Neutrophil (primary cell): ENCODE measurements around the gene TRDN.

Source experiments
- H3K27ac ChIP-seq: fragments of 200-600 bp; sonication (generic); 2 replicates; pipeline ENCODE4 v1.5.1; 2016; ENCODE audit warnings: mild to moderate bottlenecking, moderate library complexity
- H3K27me3 ChIP-seq: fragments of 200-600 bp; sonication (generic); 2 replicates; pipeline ENCODE4 v1.6.0; 2016; ENCODE audit warnings: mild to moderate bottlenecking
- H3K36me3 ChIP-seq: fragments of 200-600 bp; sonication (generic); 2 replicates; pipeline ENCODE4 v1.5.1; 2017
- H3K4me1 ChIP-seq, 2 experiments: fragments of 200-600 bp in 1 of 2; sonication (generic) in 1 of 2; 1 replicate in 1 of 2; 2 replicates in 1 of 2; pipeline versions ENCODE4 v1.5.1 to v1.6.1; 2013 to 2016; ENCODE audit warnings: low read depth in 1 of 2, low read length in 1 of 2, mild to moderate bottlenecking in 1 of 2, moderate library complexity in 1 of 2; ENCODE audit not compliant: control insufficient read depth in 1 of 2, insufficient read depth in 1 of 2
- H3K4me3 ChIP-seq, 2 experiments: fragments of 200-600 bp in 1 of 2; sonication (generic) in 1 of 2; 1 replicate in 1 of 2; 2 replicates in 1 of 2; pipeline ENCODE4 v1.5.1; 2013 to 2016; ENCODE audit warnings: low read depth in 1 of 2, low read length in 1 of 2, mild to moderate bottlenecking in 1 of 2, moderate library complexity in 1 of 2
- H3K9me3 ChIP-seq: fragments of 200-600 bp; sonication (generic); 2 replicates; pipeline ENCODE4 v1.5.1; 2016
- CTCF ChIP-seq: fragments of 200-600 bp; sonication (generic); IDR thresholded peaks from 2 replicates; pipeline ENCODE4 v1.5.1; 2016; ENCODE audit warnings: antibody characterized with exemption

The TRDN gene

GRCh38 chr6:123519189-123519505 lies 117.6 kb downstream of the TRDN start:
- H3K4me1 ChIP-seq, result no peaks in the 10 kb centered on the region
- no peak overlapping the region for H3K27ac ChIP-seq
- no peaks in the 10 kb centered on the region for H3K27me3 ChIP-seq
- no peaks in the 10 kb centered on the region for H3K36me3 ChIP-seq
- no peaks in the 10 kb centered on the region for H3K9me3 ChIP-seq
- TF ChIP-seq CTCF, result no peak
- H3K4me3 ChIP-seq, result no peak overlapping the region

GRCh38 chr6:123518441-123519188 lies 118.1 kb downstream of the TRDN start:
- Histone ChIP-seq H3K27ac (no peak overlapping the region), H3K27me3 (no peaks in the 10 kb centered on the region), H3K4me3 (no peak overlapping the region), H3K36me3 (no peaks in the 10 kb centered on the region), H3K9me3 (no peaks in the 10 kb centered on the region), H3K4me1 (no peaks in the 10 kb centered on the region)
- no peak for TF ChIP-seq CTCF

GRCh38 chr6:123515715-123516114 lies 121.0 kb downstream of the TRDN start:
- Histone ChIP-seq H3K27me3 (no peaks in the 10 kb centered on the region), H3K27ac (no peak overlapping the region), H3K4me3 (no peak overlapping the region), H3K4me1 (no peaks in the 10 kb centered on the region), H3K9me3 (no peaks in the 10 kb centered on the region), H3K36me3 (no peaks in the 10 kb centered on the region)
- no peak for TF ChIP-seq CTCF

- H3K4me3 ChIP-seq, result no peak overlapping the region
- no peaks in the 10 kb centered on the region for H3K9me3 ChIP-seq
- no peak for TF ChIP-seq CTCF
- H3K4me1 ChIP-seq, result no peaks in the 10 kb centered on the region
- no peak overlapping the region for H3K27ac ChIP-seq
- H3K27me3 ChIP-seq, result no peaks in the 10 kb centered on the region
- H3K36me3 ChIP-seq, result no peaks in the 10 kb centered on the region
Observed at GRCh38 chr6:123509112-123509511, 127.6 kb downstream of the TRDN start.

- Histone ChIP-seq H3K36me3 (no peaks in the 10 kb centered on the region), H3K27ac (no peak overlapping the region), H3K27me3 (no peaks in the 10 kb centered on the region), H3K4me3 (no peak overlapping the region), H3K9me3 (no peaks in the 10 kb centered on the region), H3K4me1 (no peaks in the 10 kb centered on the region)
- no peak for TF ChIP-seq CTCF
Observed at GRCh38 chr6:123508290-123508689, 128.5 kb downstream of the TRDN start.
